Measurements from ENCODE around the gene POLR2H. TPM values are rescaled to one million over a fixed set of nuclear protein-coding genes. Genes with fewer than 3 reads are reported as not detected.

The POLR2H gene
- total RNA-seq = 79.6 TPM

DNA sequence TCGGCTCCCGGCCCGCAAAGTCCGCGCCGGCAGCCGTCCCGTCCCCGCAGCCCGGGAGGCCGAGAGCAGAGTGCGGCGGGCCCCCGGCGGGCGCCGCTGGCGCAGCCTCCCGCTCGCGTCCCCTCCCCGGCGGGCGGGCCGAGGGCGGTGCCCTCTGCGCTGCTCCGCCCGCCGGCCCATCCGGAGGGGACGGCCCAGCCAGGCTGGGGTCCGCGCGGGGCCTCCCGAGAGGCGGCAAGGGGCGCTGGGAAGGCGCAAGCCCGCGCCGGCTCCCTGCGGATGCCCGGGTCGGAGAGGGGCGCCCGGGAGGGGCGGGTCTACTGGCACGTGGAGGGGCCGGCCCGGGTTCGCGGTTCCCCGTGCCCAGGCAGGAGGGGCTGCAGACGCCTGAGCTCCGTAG lies at the start of gene POLR2H, which contains the start of gene CLCN2:
Gene POLR2H (plus strand): TSS at position 179 of the 400 bp plus-strand sequence. CDS start 1,783 bp downstream, outside the sequence.
Gene CLCN2 (minus strand): TSS at position 74 of the 400 bp plus-strand sequence. CDS start 126 bp downstream, outside the sequence.
- DNase-seq (ENCODE audit: low spot score) = no peak

DNA sequence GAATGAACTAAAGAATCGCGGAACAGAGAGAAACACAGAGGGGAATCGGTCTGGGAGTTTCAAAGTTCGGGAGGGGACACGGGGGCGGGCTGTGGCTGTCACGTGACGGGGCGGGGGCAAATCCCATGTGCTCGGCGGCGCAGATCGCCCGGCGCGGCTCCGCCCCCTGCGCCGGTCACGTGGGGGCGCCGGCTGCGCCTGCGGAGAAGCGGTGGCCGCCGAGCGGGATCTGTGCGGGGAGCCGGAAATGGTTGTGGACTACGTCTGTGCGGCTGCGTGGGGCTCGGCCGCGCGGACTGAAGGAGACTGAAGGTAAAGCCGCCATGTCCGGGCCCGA lies 47.2 kb upstream of the POLR2H start, which contains the start of gene EIF4G1:
Gene EIF4G1 (plus strand): TSS at position 244 of the 337 bp plus-strand sequence. CDS start 1,191 bp downstream, outside the sequence.
- DNase-seq (ENCODE audit: low spot score) = peak; percentile 95

DNA sequence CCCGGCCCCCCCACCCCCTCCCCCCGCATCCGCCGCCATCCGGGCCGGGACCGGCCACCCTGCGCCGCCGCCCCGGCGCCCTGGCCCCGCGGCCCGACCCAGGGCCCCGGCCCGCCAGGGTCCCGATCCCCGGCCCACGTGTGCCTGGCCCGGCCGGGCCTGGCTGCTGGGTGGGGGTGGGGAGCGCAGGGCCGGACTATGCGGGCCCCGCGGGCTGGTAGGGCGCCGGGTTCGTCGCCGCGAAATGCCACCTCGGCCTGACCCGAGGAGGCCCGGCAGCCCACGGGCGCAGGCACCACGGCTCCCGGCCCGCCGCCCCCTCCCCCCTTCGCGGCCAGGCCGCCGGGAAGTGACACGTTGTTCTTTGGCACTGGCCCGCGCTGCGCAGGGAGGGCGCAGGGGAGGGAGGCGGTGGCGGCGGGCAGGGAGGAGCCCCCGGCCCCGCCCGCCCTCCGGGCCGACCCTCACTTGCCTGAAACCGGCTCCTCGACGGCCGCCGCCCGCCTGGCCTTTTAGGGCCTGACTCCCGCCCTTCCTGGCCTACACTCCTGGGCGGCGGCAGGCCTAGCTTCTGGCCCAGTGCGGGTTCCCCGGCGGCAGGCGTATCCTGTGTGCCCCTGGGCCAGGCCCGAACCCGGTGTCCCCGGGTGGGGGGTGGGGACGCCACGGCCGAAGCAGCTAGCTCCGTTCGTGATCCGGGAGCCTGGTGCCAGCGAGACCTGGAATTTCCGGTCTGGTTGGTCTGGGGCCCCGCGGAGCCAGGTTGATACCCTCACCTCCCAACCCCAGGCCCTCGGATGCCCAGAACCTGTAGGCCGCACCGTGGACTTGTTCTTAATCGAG lies 46.6 kb upstream of the POLR2H start:
- DNase-seq (ENCODE audit: low spot score) = peak; percentile 88

DNA sequence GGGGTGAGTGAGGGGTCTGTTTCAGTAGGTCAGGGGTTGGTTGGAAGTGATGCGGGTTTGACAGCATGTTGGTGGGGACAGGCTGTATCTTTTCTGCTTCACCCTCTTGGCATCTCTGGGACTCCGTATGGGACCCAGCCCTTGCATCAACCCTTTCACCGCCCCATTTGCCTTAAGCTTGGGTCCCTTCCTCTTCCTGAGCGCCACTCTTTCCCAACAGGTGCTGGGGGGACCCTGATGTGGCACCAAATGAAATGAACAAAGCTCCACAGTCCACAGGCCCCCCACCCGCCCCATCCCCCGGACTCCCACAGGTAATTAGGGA lies 46.0 kb upstream of the POLR2H start:
- DNase-seq (ENCODE audit: low spot score) = no peak

DNA sequence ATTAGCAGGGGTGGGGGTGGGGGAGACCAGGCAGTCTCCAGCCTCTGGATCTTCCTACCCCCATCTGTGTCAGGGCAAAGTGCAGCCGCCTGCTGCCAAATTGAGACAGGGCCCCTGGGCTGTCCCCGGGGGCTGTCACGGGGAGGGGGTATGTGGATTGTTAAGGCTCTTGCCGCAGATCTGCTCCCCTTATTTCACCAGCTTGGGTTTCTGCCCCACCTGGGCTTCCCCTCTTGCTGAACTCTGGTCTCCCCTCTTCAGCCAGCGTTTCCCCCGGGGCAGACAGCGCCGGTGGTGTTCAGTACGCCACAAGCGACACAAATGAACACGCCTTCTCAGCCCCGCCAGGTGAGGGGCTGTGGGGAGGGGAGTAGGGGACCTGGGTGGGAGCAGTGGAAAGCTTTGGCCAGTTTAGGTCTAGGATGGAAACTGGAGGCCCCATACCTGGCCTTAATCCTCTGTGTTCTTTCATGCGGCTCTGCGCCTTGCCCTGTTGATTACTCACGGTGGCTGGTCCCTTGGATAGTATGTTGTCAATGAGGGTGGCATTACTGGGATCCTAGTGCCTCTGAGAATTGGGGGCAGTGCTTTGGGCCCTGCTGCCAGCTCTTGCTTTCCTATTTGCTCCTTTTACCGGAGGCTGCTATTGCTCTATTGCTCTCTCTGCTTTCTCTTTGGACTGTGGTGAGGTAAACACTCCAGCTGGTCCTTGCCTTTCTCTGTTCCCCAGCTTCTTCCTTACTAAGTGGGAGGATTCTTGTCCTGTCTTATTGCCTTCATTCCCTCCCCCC lies 45.4 kb upstream of the POLR2H start:
- DNase-seq (ENCODE audit: low spot score) = no peak

DNA sequence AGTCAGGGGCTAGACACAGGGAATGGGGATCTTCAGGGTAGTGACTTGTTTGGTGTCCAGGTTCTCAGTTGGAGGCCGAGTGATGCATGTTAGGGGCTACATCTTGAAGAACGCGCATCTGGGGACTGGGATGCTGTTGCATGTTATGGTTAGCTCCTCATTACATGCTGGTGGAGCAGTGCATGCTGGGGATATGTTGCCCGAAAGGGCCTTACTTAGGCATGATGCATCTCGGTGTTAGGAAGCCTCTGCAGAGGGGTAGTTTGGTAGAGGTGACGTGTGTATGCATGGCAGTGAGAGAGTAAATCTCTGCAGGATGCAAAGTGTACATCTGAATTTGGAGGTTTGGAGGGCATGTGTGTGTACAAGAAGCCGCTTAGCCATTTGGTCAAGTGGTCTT lies 44.7 kb upstream of the POLR2H start:
- no peak for DNase-seq (ENCODE audit: low spot score)

DNA sequence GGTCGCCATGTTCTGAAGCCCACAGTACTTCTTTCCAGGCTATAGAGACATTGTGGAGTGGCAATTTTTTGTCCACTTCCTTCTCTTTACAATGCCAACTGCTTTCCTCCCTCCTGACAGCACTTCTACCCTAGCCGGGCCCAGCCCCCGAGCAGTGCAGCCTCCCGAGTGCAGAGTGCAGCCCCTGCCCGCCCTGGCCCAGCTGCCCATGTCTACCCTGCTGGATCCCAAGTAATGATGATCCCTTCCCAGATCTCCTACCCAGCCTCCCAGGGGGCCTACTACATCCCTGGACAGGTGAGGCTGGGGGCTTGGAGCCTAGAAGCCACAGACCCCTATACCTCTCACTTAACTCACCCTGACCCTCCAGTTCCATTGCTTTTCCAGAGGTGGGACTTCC lies 44.3 kb upstream of the POLR2H start:
- no peak for DNase-seq (ENCODE audit: low spot score)

DNA sequence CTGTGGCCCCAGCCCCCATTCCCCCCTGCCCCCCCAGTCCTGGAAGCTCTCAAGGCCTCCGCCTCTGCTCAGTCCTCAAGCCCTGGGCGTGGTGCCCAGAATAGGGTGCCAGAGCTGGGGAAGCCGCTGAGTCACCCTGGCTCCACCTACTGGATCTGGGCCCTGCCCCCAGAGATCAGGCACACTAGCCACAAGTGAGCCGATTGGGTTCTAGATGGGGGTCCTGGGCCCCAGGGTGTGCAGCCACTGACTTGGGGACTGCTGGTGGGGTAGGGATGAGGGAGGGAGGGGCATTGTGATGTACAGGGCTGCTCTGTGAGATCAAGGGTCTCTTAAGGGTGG lies 41.4 kb upstream of the POLR2H start:
- peak; percentile 97 for DNase-seq (ENCODE audit: low spot score)

DNA sequence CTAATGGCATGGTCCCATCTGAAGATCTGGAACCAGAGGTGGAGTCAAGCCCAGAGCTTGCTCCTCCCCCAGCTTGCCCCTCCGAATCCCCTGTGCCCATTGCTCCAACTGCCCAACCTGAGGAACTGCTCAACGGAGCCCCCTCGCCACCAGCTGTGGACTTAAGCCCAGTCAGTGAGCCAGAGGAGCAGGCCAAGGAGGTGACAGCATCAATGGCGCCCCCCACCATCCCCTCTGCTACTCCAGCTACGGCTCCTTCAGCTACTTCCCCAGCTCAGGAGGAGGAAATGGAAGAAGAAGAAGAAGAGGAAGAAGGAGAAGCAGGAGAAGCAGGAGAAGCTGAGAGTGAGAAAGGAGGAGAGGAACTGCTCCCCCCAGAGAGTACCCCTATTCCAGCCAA lies 39.8 kb upstream of the POLR2H start:
- no peak for DNase-seq (ENCODE audit: low spot score)

DNA sequence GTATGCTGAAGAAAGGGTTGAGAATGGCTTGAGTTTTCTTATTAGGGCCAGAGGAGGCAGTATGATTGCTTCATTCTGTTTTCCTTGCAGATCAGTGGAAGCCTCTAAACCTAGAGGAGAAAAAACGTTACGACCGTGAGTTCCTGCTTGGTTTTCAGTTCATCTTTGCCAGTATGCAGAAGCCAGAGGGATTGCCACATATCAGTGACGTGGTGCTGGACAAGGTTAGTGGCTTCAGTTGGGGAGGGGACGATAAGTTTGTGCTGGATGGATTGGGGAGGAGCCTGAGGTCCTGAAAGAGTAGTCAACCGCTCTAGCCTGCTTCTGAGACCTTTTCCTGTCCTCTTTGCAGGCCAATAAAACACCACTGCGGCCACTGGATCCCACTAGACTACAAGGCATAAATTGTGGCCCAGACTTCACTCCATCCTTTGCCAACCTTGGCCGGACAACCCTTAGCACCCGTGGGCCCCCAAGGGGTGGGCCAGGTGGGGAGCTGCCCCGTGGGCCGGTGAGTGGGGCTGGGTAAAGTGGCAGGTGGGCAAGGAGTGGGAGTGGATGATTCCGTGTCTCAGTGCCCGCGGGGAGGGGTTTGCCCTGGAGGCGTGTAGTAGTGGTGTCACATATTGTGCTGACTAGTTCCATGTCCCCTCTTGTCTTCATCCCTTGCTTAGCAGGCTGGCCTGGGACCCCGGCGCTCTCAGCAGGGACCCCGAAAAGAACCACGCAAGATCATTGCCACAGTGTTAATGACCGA lies 38.6 kb upstream of the POLR2H start:
- DNase-seq (ENCODE audit: low spot score) = no peak

DNA sequence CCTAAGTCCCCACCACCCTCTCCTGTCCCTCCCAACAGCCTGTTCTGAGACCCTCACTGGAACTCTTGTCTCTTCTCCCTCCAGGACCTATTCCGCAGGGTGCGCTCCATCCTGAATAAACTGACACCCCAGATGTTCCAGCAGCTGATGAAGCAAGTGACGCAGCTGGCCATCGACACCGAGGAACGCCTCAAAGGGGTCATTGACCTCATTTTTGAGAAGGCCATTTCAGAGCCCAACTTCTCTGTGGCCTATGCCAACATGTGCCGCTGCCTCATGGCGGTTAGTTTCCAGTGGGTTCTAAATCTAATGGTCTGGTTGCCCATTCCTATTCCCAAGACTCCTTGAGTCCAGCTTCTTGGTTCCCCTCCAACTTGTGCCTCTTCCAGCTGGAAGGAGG lies 37.8 kb upstream of the POLR2H start:
- DNase-seq (ENCODE audit: low spot score) = no peak

DNA sequence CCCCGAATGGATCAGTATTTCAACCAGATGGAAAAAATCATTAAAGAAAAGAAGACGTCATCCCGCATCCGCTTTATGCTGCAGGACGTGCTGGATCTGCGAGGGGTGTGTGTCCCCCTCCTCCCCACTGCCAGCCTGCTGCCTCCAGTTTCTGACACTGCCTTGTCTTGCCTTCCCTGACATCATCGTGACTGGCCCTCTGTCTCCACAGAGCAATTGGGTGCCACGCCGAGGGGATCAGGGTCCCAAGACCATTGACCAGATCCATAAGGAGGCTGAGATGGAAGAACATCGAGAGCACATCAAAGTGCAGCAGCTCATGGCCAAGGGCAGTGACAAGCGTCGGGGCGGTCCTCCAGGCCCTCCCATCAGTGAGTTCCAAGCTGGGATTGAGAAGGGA lies 36.2 kb upstream of the POLR2H start:
- no peak for DNase-seq (ENCODE audit: low spot score)

DNA sequence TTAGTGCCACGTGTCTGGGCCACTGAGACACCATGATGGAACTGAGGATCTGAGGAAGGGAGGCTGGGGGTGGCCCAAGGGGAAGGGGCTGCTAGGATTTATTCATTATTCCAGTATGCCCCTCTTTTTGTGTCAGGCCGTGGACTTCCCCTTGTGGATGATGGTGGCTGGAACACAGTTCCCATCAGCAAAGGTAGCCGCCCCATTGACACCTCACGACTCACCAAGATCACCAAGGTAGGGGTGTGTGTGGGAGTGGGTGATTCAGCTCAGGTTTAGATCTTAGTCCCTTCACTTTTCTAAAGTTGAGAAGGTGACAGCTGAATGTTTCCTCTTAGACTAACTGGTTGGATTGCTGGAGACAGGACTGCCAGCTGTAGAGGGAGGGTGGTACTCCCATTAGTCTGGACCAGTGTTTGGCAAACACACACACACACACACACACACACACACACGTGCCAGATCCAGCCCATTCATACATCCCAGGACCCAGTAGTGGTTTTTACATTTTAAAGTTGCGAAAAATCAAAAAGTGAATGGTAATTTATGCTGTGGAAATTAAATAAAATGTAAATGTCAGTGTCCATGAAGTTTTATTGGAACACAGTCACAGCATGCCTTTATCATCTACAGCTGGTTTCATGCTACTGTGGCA lies 35.7 kb upstream of the POLR2H start:
- no peak for DNase-seq (ENCODE audit: low spot score)

DNA sequence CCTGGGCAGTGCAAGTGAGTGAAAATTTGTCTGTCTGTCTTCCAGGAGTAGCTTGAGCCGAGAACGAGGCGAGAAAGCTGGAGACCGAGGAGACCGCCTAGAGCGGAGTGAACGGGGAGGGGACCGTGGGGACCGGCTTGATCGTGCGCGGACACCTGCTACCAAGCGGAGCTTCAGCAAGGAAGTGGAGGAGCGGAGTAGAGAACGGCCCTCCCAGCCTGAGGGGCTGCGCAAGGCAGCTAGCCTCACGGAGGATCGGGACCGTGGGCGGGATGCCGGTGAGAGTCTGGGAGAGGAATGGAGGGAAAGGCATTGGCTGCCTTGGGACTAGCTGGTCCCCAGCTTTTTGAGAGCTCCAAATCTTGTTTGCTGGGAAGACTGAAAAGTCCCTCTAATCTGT lies 34.3 kb upstream of the POLR2H start:
- DNase-seq (ENCODE audit: low spot score) = no peak

DNA sequence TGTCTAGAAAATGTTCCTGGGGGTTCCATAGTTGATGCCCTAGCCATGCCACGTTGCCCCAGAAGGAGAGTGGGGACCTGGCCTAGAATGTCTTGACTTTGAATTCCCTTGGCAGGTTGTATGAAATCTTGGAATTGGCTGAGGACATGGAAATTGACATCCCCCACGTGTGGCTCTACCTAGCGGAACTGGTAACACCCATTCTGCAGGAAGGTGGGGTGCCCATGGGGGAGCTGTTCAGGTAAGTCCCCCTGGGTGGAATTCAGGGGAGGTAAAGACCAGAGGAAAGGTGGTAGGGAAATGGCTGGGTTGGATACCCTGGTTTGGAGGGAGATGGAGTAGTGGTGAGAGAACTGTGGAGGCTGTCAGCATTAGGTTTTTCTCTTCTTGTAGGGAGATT lies 33.0 kb upstream of the POLR2H start:
- DNase-seq (ENCODE audit: low spot score) = no peak

DNA sequence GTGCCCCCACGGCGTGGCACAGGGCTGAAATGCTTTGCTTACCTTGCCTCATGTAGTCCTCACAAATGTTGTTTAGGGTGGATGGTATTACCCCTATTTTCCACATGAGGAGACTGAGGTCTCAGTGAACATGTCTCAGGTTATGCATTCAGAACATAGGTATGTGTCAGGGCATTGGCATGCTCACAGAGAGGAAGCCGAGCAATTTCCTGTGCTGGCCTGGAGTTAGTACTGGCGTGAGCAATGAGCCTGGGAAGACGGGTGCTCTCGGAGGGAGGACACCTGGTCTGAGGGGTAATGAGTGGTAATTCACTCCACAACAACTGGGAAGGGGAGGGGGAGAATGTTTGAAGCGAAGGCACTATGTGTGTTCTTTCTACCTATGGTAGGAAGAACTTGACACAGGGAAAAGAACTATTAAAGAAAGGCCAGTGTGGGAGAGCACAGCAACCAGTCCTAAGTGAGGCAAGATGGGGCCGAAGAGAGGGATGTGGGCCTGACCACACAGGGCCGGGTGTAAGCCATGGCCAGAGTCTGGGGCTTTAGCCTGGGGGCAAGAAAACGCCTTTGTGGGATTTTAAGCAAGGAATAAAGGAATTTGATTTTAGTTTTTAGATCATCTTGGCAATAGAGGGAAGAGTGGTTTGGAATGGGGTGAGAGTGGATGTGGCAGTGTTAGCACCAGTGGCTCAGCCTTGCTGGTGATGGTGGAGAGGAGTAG lies 29.0 kb upstream of the POLR2H start:
- no peak for DNase-seq (ENCODE audit: low spot score)

DNA sequence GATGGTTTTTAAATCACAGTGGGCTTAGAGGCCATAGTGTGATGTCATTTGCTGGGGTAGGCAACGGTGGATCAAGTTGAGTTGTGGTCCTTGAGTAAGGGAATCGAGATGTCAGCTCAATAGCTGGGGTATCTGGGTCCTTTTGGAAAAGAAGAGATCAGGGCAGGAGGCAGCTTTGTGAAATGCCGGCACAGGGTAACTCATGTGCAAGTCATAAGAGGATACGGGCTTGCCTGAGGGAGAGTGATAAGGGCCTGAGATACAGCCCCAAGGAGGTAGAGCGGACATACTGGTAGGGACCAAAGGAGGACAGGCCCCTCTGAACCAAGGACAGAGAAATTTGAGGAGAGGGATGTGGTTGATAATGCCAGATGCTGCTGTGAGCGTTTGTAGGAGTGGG lies 28.3 kb upstream of the POLR2H start:
- no peak for DNase-seq (ENCODE audit: low spot score)

DNA sequence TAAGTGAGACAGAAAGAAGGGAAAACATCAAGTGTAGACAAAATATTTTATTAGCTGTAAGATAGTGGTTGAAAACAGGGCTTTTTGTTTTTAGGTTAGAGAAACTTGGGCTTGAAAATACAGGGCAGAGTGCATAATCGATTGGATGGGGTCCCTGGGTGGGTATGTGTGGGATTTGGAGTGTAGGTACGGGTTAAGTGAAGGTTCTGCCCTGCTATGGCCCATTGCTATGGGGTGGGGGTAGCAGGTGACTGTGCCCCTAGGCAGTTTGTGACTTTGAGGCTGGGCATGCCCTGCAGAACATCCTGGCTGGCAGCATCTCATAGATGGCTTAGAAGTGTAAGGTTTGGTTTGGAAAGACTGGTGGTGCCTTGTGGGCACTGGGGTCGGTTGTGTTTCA lies 27.8 kb upstream of the POLR2H start:
- no peak for DNase-seq (ENCODE audit: low spot score)

DNA sequence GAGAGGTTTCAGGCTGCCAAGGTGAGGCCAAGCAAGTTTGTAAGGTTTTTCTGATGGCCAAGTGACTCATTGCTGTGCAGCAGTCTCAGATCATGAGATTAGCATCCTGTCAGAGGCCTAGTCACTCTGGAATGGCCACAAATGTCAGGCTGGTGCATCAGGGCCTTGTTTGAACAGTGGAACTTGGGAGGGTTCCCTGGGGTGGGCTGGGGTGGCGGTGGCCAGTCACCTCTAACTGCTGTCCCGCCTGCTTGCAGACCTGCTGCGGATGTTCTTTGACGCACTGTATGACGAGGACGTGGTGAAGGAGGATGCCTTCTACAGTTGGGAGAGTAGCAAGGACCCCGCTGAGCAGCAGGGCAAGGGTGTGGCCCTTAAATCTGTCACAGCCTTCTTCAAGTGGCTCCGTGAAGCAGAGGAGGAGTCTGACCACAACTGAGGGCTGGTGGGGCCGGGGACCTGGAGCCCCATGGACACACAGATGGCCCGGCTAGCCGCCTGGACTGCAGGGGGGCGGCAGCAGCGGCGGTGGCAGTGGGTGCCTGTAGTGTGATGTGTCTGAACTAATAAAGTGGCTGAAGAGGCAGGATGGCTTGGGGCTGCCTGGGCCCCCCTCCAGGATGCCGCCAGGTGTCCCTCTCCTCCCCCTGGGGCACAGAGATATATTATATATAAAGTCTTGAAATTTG lies 26.9 kb upstream of the POLR2H start:
- DNase-seq (ENCODE audit: low spot score) = no peak

DNA sequence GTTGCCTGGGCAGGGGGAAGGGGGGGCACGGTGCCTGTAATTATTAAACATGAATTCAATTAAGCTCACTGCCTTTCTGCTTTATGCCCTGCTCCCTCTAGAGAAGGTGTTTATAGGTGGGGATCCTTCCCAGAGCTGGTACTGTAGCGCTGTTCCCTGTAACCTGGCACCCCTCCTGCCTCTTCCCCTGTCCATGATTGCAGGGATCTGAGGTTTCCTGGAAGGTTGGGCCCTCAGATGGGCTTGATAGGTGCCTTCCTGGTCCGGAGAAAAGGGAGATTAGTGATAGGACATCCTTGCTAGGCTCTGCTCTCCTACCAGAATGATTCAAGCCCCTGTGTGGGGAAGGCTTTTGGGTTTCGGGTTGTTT lies 26.2 kb upstream of the POLR2H start:
- DNase-seq (ENCODE audit: low spot score) = no peak

Data from ureter (tissue), 1 donor.